H1 (cell line): Measurements from ENCODE around the gene DAPK3. TPM values are rescaled to one million over a fixed set of nuclear protein-coding genes. Genes with fewer than 3 reads are reported as not detected.

Experiments used
- CTCF ChIA-PET: fragments of 300-600 bp; sonication (Branson Sonifier 250); formaldehyde crosslinking; loops from one replicate; lab custom pipeline; 2021; ENCODE audit not compliant: partially characterized antibody; lab: Charles Lee
- POLR2A ChIA-PET: fragments of 300-600 bp; sonication (Branson Sonifier 250); formaldehyde crosslinking; loops from one replicate; lab custom pipeline; 2021; ENCODE audit warnings: inconsistent platforms; ENCODE audit not compliant: partially characterized antibody; lab: Charles Lee
- DNase-seq, 2 experiments: peaks; one replicate each; pipeline versions ENCODE4 v3.0.0 to v3.0.0-alpha.2; 2010 to 2022; ENCODE audit warnings: low spot score in 2 of 2, low read depth in 1 of 2, mixed read lengths in 1 of 2
- FAIRE-seq: peaks from 2 replicates; lab custom pipeline; 2011; peaks lifted over from hg19 to GRCh38; lab: Jason Lieb, UNC
- H2AFZ ChIP-seq: 2 replicates; pipeline ENCODE4 v1.8.1; 2012; ENCODE audit warnings: low read length, inconsistent platforms
- H2AK5ac ChIP-seq: 2 replicates; pipeline ENCODE4 v1.6.1; 2013; ENCODE audit warnings: low read depth, low read length
- H2BK120ac ChIP-seq: replicated peaks from 2 replicates; pipeline ENCODE3; 2013; ENCODE audit warnings: low read depth, low read length, inconsistent platforms
- H2BK12ac ChIP-seq: 2 replicates; pipeline ENCODE4 v1.6.1; 2013; ENCODE audit warnings: low read depth, low read length
- H2BK15ac ChIP-seq: 2 replicates; pipeline ENCODE4 v1.6.1; 2013; ENCODE audit warnings: low read length
- H2BK20ac ChIP-seq: 2 replicates; pipeline ENCODE4 v1.6.1; 2013; ENCODE audit warnings: low read length
- H2BK5ac ChIP-seq: 2 replicates; pipeline ENCODE4 v1.6.1; 2013; ENCODE audit warnings: low read depth, low read length
- H3K14ac ChIP-seq: 2 replicates; pipeline ENCODE4 v1.6.1; 2013; ENCODE audit warnings: inconsistent platforms; ENCODE audit not compliant: insufficient read length
- H3K18ac ChIP-seq: 2 replicates; pipeline ENCODE4 v1.6.1; 2013; ENCODE audit warnings: low read length; ENCODE audit errors: extremely low read depth
- H3K23ac ChIP-seq: 2 replicates; pipeline ENCODE4 v1.6.1; 2013; ENCODE audit warnings: inconsistent platforms; ENCODE audit not compliant: insufficient read length
- H3K23me2 ChIP-seq: 2 replicates; pipeline ENCODE4 v1.6.1; 2013; ENCODE audit warnings: low read depth, low read length
- H3K27ac ChIP-seq: 2 replicates; pipeline ENCODE4 v1.6.1; 2011; ENCODE audit warnings: low read depth, low read length, inconsistent platforms
- H3K27me3 ChIP-seq, 4 experiments: replicated peaks in 1 of 4; 1 replicate in 1 of 4; 2 replicates in 3 of 4; pipeline versions ENCODE4 v1.6.1 to v1.8.1; 2011 to 2013; ENCODE audit warnings: low read length in 3 of 4, mild to moderate bottlenecking in 3 of 4, inconsistent platforms in 2 of 4, mixed read lengths in 2 of 4, moderate library complexity in 1 of 4; ENCODE audit not compliant: control insufficient read depth in 3 of 4, insufficient read depth in 3 of 4; ENCODE audit errors: extremely low read depth in 1 of 4
- H3K36me3 ChIP-seq, 4 experiments: 2 replicates each; pipeline versions ENCODE4 v1.6.1 to v1.8.1; 2011 to 2013; ENCODE audit warnings: mild to moderate bottlenecking in 4 of 4, low read length in 3 of 4, moderate library complexity in 2 of 4, control low read depth in 1 of 4, inconsistent platforms in 1 of 4; ENCODE audit not compliant: insufficient read depth in 4 of 4, control insufficient read depth in 2 of 4
- H3K4ac ChIP-seq: replicated peaks from 2 replicates; pipeline ENCODE3; 2013; ENCODE audit warnings: low read length, low read depth, mixed read lengths, inconsistent platforms; ENCODE audit not compliant: insufficient read length
- H3K4me1 ChIP-seq, 4 experiments: replicated peaks in 1 of 4; 1 replicate in 1 of 4; 2 replicates in 3 of 4; pipeline versions ENCODE4 v1.6.1 to v1.8.1; 2011 to 2013; ENCODE audit warnings: low read length in 3 of 4, inconsistent platforms in 2 of 4, mixed read lengths in 1 of 4; ENCODE audit not compliant: insufficient read depth in 4 of 4, control insufficient read depth in 3 of 4
- H3K4me2 ChIP-seq, 2 experiments: 2 replicates each; pipeline versions ENCODE4 v1.6.1 to v1.8.1; 2011 to 2013; ENCODE audit warnings: low read depth in 2 of 2, low read length in 2 of 2, control low read depth in 1 of 2, inconsistent platforms in 1 of 2, mild to moderate bottlenecking in 1 of 2; ENCODE audit not compliant: insufficient read depth in 1 of 2
- H3K4me3 ChIP-seq, 4 experiments: fragments of 200-600, 300-600 bp in 1 of 4; sonication (generic), shearing (Covaris generic), sonication (Bioruptor Twin) in 1 of 4; 2 replicates each; pipeline versions ENCODE4 v1.5.1 to v1.8.1; 2011 to 2016; ENCODE audit warnings: low read length in 4 of 4, low read depth in 3 of 4, control low read depth in 2 of 4, inconsistent platforms in 2 of 4, mild to moderate bottlenecking in 2 of 4, mixed read lengths in 1 of 4, moderate library complexity in 1 of 4; ENCODE audit not compliant: insufficient read depth in 2 of 4; ENCODE audit errors: extremely low read depth in 1 of 4
- H3K56ac ChIP-seq: replicated peaks from 2 replicates; pipeline ENCODE3; 2013; ENCODE audit warnings: low read depth, mild to moderate bottlenecking, mixed read lengths, low read length, inconsistent platforms; ENCODE audit not compliant: insufficient read length
- H3K79me1 ChIP-seq: 2 replicates; pipeline ENCODE4 v1.6.1; 2013; ENCODE audit warnings: low read depth, low read length, control low read depth
- H3K79me2 ChIP-seq, 2 experiments: 2 replicates each; pipeline versions ENCODE4 v1.6.1 to v1.8.1; 2012 to 2013; ENCODE audit warnings: low read length in 2 of 2, mild to moderate bottlenecking in 2 of 2, inconsistent platforms in 1 of 2; ENCODE audit not compliant: insufficient read depth in 2 of 2, control insufficient read depth in 1 of 2
- H3K9ac ChIP-seq, 4 experiments: replicated peaks in 1 of 4; 1 replicate in 1 of 4; 2 replicates in 3 of 4; pipeline versions ENCODE4 v1.6.1 to v1.8.1; 2011 to 2013; ENCODE audit warnings: low read depth in 3 of 4, low read length in 3 of 4, control low read depth in 2 of 4, mild to moderate bottlenecking in 2 of 4, moderate library complexity in 2 of 4, inconsistent platforms in 1 of 4; ENCODE audit errors: extremely low read depth in 1 of 4
- H3K9me3 ChIP-seq, 2 experiments: 2 replicates each; pipeline versions ENCODE4 v1.6.1 to v1.8.1; 2012 to 2013; ENCODE audit warnings: mild to moderate bottlenecking in 2 of 2, moderate library complexity in 2 of 2, control low read depth in 1 of 2, inconsistent platforms in 1 of 2, low read depth in 1 of 2, low read length in 1 of 2, mixed read lengths in 1 of 2; ENCODE audit not compliant: insufficient read depth in 2 of 2
- H4K20me1 ChIP-seq, 2 experiments: replicated peaks in 1 of 2; 2 replicates each; pipeline versions ENCODE3 to v1.8.1; 2011 to 2013; ENCODE audit warnings: inconsistent platforms in 2 of 2, low read length in 2 of 2, mild to moderate bottlenecking in 1 of 2; ENCODE audit not compliant: insufficient read depth in 2 of 2, control insufficient read depth in 1 of 2
- H4K5ac ChIP-seq: 2 replicates; pipeline ENCODE4 v1.6.1; 2013; ENCODE audit warnings: low read length, low read depth, mixed read lengths, inconsistent platforms; ENCODE audit not compliant: insufficient read length
- H4K8ac ChIP-seq: 2 replicates; pipeline ENCODE4 v1.8.0; 2013; ENCODE audit warnings: mild to moderate bottlenecking, moderate library complexity, low read length, inconsistent platforms; ENCODE audit not compliant: insufficient read depth; ENCODE audit errors: extremely low read depth
- H4K91ac ChIP-seq: replicated peaks from 2 replicates; pipeline ENCODE3; 2013; ENCODE audit warnings: low read length, mixed read lengths, inconsistent platforms; ENCODE audit not compliant: insufficient read length
- CBX5 ChIP-seq: fragments of 300-800, 300-1000 bp; sonication (generic); IDR thresholded peaks from 2 replicates; pipeline ENCODE4 v1.7.1; 2016; ENCODE audit warnings: antibody characterized with exemption, low read length, low read depth
- CREB1 ChIP-seq: IDR thresholded peaks from 2 replicates; pipeline ENCODE4 v1.6.1; 2012; ENCODE audit warnings: inconsistent platforms
- GABPA ChIP-seq: IDR thresholded peaks from 2 replicates; pipeline ENCODE4 v1.6.1; 2011; ENCODE audit warnings: mild to moderate bottlenecking, low read length, moderate library complexity, borderline replicate concordance; ENCODE audit not compliant: insufficient read depth
- HDAC2 ChIP-seq, 2 experiments: fragments of 300-600 bp in 1 of 2; sonication (generic) in 1 of 2; IDR thresholded peaks; 2 replicates each; pipeline ENCODE4 v1.6.1; 2011 to 2012; ENCODE audit warnings: low read depth in 2 of 2, low read length in 2 of 2, mild to moderate bottlenecking in 2 of 2, moderate library complexity in 2 of 2, borderline replicate concordance in 1 of 2, inconsistent platforms in 1 of 2
- JUND ChIP-seq: IDR thresholded peaks from 2 replicates; pipeline ENCODE4 v1.6.1; 2011; ENCODE audit warnings: mild to moderate bottlenecking, improper control_type of control experiment, low read length
- NANOG ChIP-seq: IDR thresholded peaks from 2 replicates; pipeline ENCODE4 v1.6.1; 2011; ENCODE audit warnings: low read length, low read depth, mild to moderate bottlenecking, inconsistent platforms; ENCODE audit not compliant: insufficient read depth, poor library complexity, severe bottlenecking
- NRF1 ChIP-seq: IDR thresholded peaks from 2 replicates; pipeline ENCODE4 v1.6.1; 2011; ENCODE audit warnings: mild to moderate bottlenecking, low read depth, low read length, improper control_type of control experiment
- POLR2AphosphoS5 ChIP-seq: IDR thresholded peaks from 2 replicates; pipeline ENCODE4 v1.6.1; 2011; ENCODE audit warnings: low read depth, low read length
- POU5F1 ChIP-seq: IDR thresholded peaks from 2 replicates; pipeline ENCODE4 v1.6.1; 2011; ENCODE audit warnings: low read depth, mild to moderate bottlenecking, low read length, moderate library complexity
- SIRT6 ChIP-seq: IDR thresholded peaks from one replicate; pipeline ENCODE4 v1.7.1; 2012; ENCODE audit warnings: low read length, inconsistent platforms
- WGBS, 2 experiments: shearing (Covaris generic) in 1 of 2; methylation state at CpG; one replicate each; pipeline versions ENCODE4 v1.1.6 to v1.1.7; 2013 to 2015; ENCODE audit warnings: low lambda C conversion rate in 2 of 2, mixed read lengths in 2 of 2, inconsistent platforms in 1 of 2, low coverage in 1 of 2, missing lambda C conversion rate in 1 of 2; ENCODE audit not compliant: insufficient replicate concordance in 2 of 2, insufficient coverage in 1 of 2, insufficient read length in 1 of 2; ENCODE audit errors: extremely low coverage in 1 of 2, missing lambda C conversion rate in 1 of 2; 5-methylcytosine and 5-hydroxymethylcytosine counted together
- polyA plus RNA-seq, 7 experiments: library from polyadenylated mRNA; depleted of rRNA in 3 of 7; stranded (reverse) in 5 of 7; unstranded in 2 of 7; fragments of >200 nt in 5 of 7; fragments of 200-250 nt in 2 of 7; gene quantifications; 1 replicate in 5 of 7; 2 replicates in 1 of 7; 4 replicates in 1 of 7; pipeline versions ENCODE4 v1.2.1 to v1.2.3, GENCODE V29; 2011 to 2013; ENCODE audit warnings: missing spikeins in 2 of 7, mixed read lengths in 2 of 7
- total RNA-seq: library from RNA; stranded (reverse); fragmentation: NEBNext Ultra II Directional; extraction: Animal tissue kit (Norgen Biotek cat#: 25700); gene quantifications from 2 replicates; pipeline ENCODE4 v1.2.1, GENCODE V29; 2021
- TF ChIP-seq, protein P1 (sequence below): IDR thresholded peaks from 2 replicates; pipeline ENCODE4 v1.6.1; 2012; ENCODE audit warnings: inconsistent platforms

The DAPK3 gene
- total and polyA plus RNA-seq, 2 of the 8 experiments (the other 6 are each of a cell fraction or from before 2014, with no cell fraction given): 53.2 to 78.1 TPM

DNA sequence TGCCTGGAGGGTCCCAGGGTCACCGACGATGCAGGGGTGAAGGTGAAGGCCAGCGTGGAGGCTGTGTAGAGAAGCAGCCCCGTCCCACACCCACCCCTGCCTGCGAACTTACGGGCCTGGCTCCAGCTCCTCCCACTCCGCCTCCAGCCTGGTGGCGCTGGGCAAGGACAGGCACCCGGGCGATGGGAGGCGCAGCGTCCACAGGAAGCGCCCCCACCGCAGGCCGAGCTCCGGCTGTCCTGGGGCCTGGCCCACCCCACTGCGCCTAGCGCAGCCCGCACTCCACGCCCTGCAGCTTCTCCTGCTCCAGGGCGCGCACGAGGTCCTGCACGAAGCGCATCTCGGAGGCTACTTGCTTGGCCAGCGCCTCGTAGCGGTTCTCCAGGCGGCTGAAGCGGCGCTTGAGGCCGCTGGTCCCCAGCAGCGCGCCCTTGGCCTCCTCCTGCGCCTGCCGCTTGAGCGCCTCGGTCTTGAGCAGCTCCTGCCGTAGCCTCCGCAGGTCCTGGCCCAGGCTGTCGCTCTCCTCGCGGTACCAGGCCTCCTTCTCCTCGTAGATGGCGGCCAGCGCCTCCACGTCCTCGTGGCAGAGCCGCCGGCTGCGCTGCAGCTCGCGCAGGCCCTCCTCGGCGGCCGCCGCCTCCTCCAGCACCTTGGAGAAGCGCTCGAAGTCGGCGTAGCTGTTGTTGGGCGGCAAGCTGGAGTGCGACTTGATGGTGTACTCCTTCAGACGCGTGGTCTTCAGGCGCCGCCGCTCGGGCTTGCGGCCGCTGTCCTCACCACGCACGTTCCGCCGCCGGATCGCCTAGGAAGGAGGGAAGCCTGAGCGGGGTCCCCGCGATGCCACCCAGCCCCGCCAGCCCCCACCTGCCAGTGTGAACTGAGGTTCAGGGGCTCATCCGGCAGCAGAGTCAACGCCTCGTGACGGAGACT, 11.8 kb downstream of the DAPK3 start:
- peaks cover 15 to 55% (median 32%) of the 10 kb centered on the region in 4 experiments for H3K36me3 ChIP-seq
- no peak overlapping the region for H2BK20ac ChIP-seq
- no peak for FAIRE-seq

More for the DNA sequence above, 11.8 kb downstream of the DAPK3 start:
- H3K23me2 ChIP-seq: no peaks in the 10 kb centered on the region
- no peak overlapping the region; the same call in 1 of the 2 replicates for H4K8ac ChIP-seq
- no peak overlapping the region for H3K4me3 ChIP-seq
- peaks cover under 1 to 12% of the 10 kb centered on the region in 2 experiments for H4K20me1 ChIP-seq
- no peak overlapping the region for H4K5ac ChIP-seq
- H3K79me1 ChIP-seq: no peaks in the 10 kb centered on the region
- no peak overlapping the region for H2BK15ac ChIP-seq
- no peaks in the 10 kb centered on the region for H3K9me3 ChIP-seq
- no peak overlapping the region for H3K14ac ChIP-seq
- H3K9ac ChIP-seq: no peak overlapping the region
- CTCF ChIA-PET: interaction anchor here (0.6 to 1.0 kb wide), 2 partner anchors 13 to 812 kb away, joined by 3 read pairs; no protein-coding TSS in a partner anchor
- TF ChIP-seq NANOG: no peak
- TF ChIP-seq NRF1: no peak
- TF ChIP-seq JUND: no peak
- TF ChIP-seq SIRT6: no peak
- TF ChIP-seq CREB1: no peak
- TF ChIP-seq HDAC2 (IDR thresholded peaks at IDR 0.05; ENCODE audit: borderline replicate concordance in 1 of 2, low read depth in 2 of 2, low read length in 2 of 2): no peak
- TF ChIP-seq POU5F1: no peak
- TF ChIP-seq, protein P1, sequence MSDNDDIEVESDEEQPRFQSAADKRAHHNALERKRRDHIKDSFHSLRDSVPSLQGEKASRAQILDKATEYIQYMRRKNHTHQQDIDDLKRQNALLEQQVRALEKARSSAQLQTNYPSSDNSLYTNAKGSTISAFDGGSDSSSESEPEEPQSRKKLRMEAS: no peak
- no peak for TF ChIP-seq CBX5
- TF ChIP-seq POLR2AphosphoS5: no peak
- TF ChIP-seq GABPA: no peak
- no peak for DNase-seq
- POLR2A ChIA-PET: interaction anchor here (0.7 to 24.8 kb wide), 7 partner anchors 10 to 82 kb away, joined by 3 to 870 read pairs (median 3); partner anchors contain the start of genes DAPK3 and EEF2
- H2AFZ ChIP-seq: no peak overlapping the region
- no peak overlapping the region for H3K23ac ChIP-seq
- H2BK5ac ChIP-seq: no peak overlapping the region
- no peaks in the 10 kb centered on the region for H3K27me3 ChIP-seq
- H3K56ac ChIP-seq: no peak overlapping the region
- H3K27ac ChIP-seq: no peak overlapping the region
- no peaks in the 10 kb centered on the region for H3K79me2 ChIP-seq
- no peak overlapping the region for H4K91ac ChIP-seq
- H2AK5ac ChIP-seq: no peak overlapping the region
- no peak overlapping the region for H2BK12ac ChIP-seq
- H3K18ac ChIP-seq: no peak overlapping the region
- H3K4me1 ChIP-seq: no peaks in the 10 kb centered on the region
- WGBS, 2 experiments: 94% methylated on average over 52 of the region's 86 CpGs; no CpG with 5 or more reads in 1 of the 2 experiments
- H3K4me2 ChIP-seq: no peak overlapping the region
- H3K4ac ChIP-seq: no peak overlapping the region
- no peak overlapping the region for H2BK120ac ChIP-seq
